GM23248 (cell line): Measurements from ENCODE around the gene CLEC16A.

Experiments used
- EZH2 ChIP-seq: fragments of 200-600 bp; sonication (generic); IDR thresholded peaks from 2 replicates; pipeline ENCODE4 v1.6.1; 2018; ENCODE audit warnings: antibody characterized with exemption, mild to moderate bottlenecking; ENCODE audit not compliant: insufficient read depth, poor library complexity, severe bottlenecking
- EZH2phosphoT487 ChIP-seq: fragments of 200-600 bp; sonication (generic); IDR thresholded peaks from 2 replicates; pipeline ENCODE4 v1.6.1; 2018; ENCODE audit warnings: antibody characterized with exemption, moderate library complexity, mild to moderate bottlenecking, low read depth; ENCODE audit not compliant: insufficient read depth

DNA sequence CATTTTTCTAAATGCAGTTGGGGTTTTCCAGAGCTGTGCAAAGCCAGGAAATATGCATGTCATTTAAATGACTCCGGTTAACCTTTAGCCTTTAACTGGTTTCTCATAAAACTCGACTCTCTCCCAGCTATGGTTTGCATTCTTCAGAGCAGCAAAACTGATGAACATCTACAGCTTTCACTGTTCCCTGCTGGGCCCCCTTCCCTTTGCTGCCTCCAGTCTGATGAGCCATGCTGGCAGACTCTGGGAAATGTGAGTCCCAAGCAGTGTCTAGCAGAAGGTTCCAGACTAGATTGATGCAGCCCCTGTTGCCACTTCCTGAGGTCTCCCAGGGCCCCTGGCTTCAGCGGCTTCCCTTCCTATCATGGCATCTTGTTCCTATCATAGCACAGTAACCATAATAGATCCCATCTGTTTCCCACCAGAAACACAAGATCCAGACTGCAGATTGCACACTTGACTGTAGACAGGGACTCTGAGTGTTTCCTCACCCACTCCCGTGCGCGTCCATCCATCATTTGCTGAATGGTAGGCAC is 135.4 kb downstream of the CLEC16A start:
- no peak for TF ChIP-seq EZH2
- peak; percentile 66; the same call in 1 of the 2 replicates for TF ChIP-seq EZH2phosphoT487
